ENCODE measurements around the gene SCGB1A1. TPM values are rescaled to one million over a fixed set of nuclear protein-coding genes. Genes with fewer than 3 reads are reported as not detected.
A peak's percentile ranks its signal among the peaks of the same experiment; 100 is the strongest.
"Not testable (repeated sequence)": the region's sequence is repeated elsewhere in the genome, so short reads cannot be mapped to it uniquely, and the experiment has no call there.

SCGB1A1 gene
- total RNA-seq, 4 donors from 2014 or later: not detected

GRCh38 chr11:62378459-62379063, 40.3 kb upstream of the SCGB1A1 start:
- peaks cover 0 to 37% (median 8%) of the 10 kb centered on the region in 4 donors for H3K4me1 ChIP-seq
- 1 to 4% methylated on average over 9 of the region's 9 CpGs for WGBS, 2 donors
- H3K4me3 ChIP-seq, H3K9me3 ChIP-seq, H3K36me3 ChIP-seq, H3K27me3 ChIP-seq: not testable (repeated sequence)
- peak overlapping the region in 3 of 4 donors; percentile 4 to 80 (median 71) for H3K27ac ChIP-seq
- TF ChIP-seq CTCF (IDR thresholded peaks at IDR 0.05): peak; percentile 43 to 73 (median 57)
- DNase-seq (ENCODE audit: low spot score in 2 of 2): peak in 1 of 2 donors; percentile 61

- H3K36me3 ChIP-seq; H3K27me3 ChIP-seq; H3K4me3 ChIP-seq; DNase-seq (ENCODE audit: low spot score in 2 of 2); H3K9me3 ChIP-seq: not testable (repeated sequence)
- Histone ChIP-seq H3K27ac (peak overlapping the region; percentile 4 to 80 (median 42)), H3K4me1 (peaks cover 0 to 37% (median 8%) of the 10 kb centered on the region in 4 donors)
- WGBS, 2 donors: 9 to 19% methylated on average over 2 of the region's 2 CpGs
- TF ChIP-seq EP300 (IDR thresholded peaks at IDR 0.05): peak in 1 of 2 donors; percentile 24
These were observed 39.2 kb upstream of the SCGB1A1 start for GRCh38 chr11:62379586-62379985.

- H3K9me3 ChIP-seq, H3K36me3 ChIP-seq, H3K27me3 ChIP-seq: not testable (repeated sequence)
- peak overlapping the region in 1 of 4 donors; percentile 35 for H3K4me3 ChIP-seq
- peak overlapping the region in 3 of 4 donors; percentile 59 to 80 (median 60) for H3K27ac ChIP-seq
- WGBS, 2 donors: 1 to 2% methylated on average over 12 of the region's 12 CpGs
- TF ChIP-seq CTCF (IDR thresholded peaks at IDR 0.05): peak; percentile 72 to 87 (median 86)
- peaks cover 0 to 37% (median 8%) of the 10 kb centered on the region in 4 donors for H3K4me1 ChIP-seq
- DNase-seq (ENCODE audit: low spot score in 2 of 2): peak in 1 of 2 donors; percentile 61
These were observed 38.0 kb upstream of the SCGB1A1 start for GRCh38 chr11:62380821-62381245.

- no peak for DNase-seq (ENCODE audit: low spot score in 2 of 2)
- 56 to 76% methylated on average over 6 of the region's 6 CpGs for WGBS, 2 donors
- Histone ChIP-seq H3K9me3 (no peaks in the 10 kb centered on the region), H3K4me3 (no peak overlapping the region), H3K27ac (no peak overlapping the region), H3K4me1 (peaks cover 0 to 25% (median 8%) of the 10 kb centered on the region in 4 donors), H3K36me3 (no peaks in the 10 kb centered on the region), H3K27me3 (no peaks in the 10 kb centered on the region)
- TF ChIP-seq POLR2A (IDR thresholded peaks at IDR 0.05): no peak
- no peak for TF ChIP-seq CTCF (IDR thresholded peaks at IDR 0.05)
- TF ChIP-seq EP300 (IDR thresholded peaks at IDR 0.05): no peak
These were observed 35.0 kb upstream of the SCGB1A1 start for GRCh38 chr11:62383822-62384221.

GRCh38 chr11:62386083-62386482, 32.8 kb upstream of the SCGB1A1 start:
- not testable (repeated sequence) for H3K27me3 ChIP-seq; H3K4me3 ChIP-seq; H3K9me3 ChIP-seq; H3K27ac ChIP-seq; DNase-seq (ENCODE audit: low spot score in 2 of 2); H3K4me1 ChIP-seq; H3K36me3 ChIP-seq
- 95 to 97% methylated on average over 3 of the region's 3 CpGs for WGBS, 2 donors

- H3K9me3 ChIP-seq: no peaks in the 10 kb centered on the region
- no peak for TF ChIP-seq EP300 (IDR thresholded peaks at IDR 0.05)
- TF ChIP-seq CTCF (IDR thresholded peaks at IDR 0.05): no peak
- TF ChIP-seq POLR2A (IDR thresholded peaks at IDR 0.05): no peak
- no peaks in the 10 kb centered on the region for H3K27me3 ChIP-seq
- H3K36me3 ChIP-seq: no peaks in the 10 kb centered on the region
- DNase-seq (ENCODE audit: low spot score in 2 of 2): no peak
- H3K4me1 ChIP-seq: no peaks in the 10 kb centered on the region
- H3K4me3 ChIP-seq: no peak overlapping the region
- 79 to 91% methylated on average over 3 of the region's 3 CpGs for WGBS, 2 donors
- no peak overlapping the region for H3K27ac ChIP-seq
These were observed 31.5 kb upstream of the SCGB1A1 start for GRCh38 chr11:62387381-62387780.

All from tibial nerve (tissue), 4 donors.